GM19043 (cell line): ENCODE data around the gene GABRA1.

Experiments used
- ATAC-seq: cut with Tn5 transposase; IDR thresholded peaks from one replicate; pipeline ENCODE4 v1.9.1; 2021; ENCODE audit warnings: low read depth; ENCODE audit not compliant: unreplicated experiment

Gene GABRA1

DNA sequence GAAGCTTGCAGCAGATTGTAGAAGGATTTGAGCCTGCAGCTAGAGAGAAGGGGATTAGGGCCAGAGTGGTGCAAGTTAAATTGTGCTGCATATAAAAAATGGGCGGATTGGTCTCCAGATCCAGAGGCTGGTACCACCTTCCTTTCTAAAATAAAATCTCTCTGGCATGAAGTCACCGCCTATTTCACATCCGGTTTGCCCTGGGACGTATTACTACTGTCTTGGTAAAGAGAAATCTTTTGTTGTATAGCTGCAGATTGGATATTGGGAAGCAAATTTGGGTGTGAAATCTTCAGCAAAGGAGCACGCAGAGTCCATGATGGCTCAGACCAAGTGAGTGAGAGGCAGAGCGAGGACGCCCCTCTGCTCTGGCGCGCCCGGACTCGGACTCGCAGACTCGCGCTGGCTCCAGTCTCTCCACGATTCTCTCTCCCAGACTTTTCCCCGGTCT lies at the start of gene GABRA1:
TSS of gene GABRA1 (plus strand) at position 180 of the 451 bp plus-strand sequence. CDS start 2,691 bp downstream, outside the sequence.
- ATAC-seq: no peak

- no peak for ATAC-seq
Measured at GRCh38 chr5:161799316-161799715, 48.6 kb upstream of the GABRA1 start.

DNA sequence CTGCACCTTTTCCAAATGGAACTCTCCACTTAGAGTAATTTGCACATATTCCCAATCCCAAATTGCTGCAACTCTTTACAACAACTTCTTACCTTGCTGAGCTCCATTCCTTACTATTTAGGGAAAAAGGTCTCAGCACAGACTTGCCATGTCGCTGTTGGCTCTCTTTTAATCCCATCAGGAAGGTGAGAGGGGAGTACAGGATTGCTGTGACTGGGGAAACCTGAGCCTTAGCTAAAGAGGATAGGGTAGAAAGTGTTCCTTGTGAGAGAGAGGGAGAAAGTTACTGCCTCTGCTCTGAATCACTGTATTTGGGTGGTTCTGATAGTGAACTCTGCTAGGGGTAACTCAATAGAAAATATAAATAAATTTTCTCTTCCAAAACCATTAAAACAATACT lies 43.7 kb upstream of the GABRA1 start:
- no peak for ATAC-seq

GRCh38 chr5:161846746-161847145 lies 1.2 kb upstream of the GABRA1 start:
- no peak for ATAC-seq

GRCh38 chr5:161847447-161847846 lies 473 bp upstream of the GABRA1 start:
- ATAC-seq: no peak

GRCh38 chr5:161850491-161850890 lies 2.6 kb downstream of the GABRA1 start:
- no peak for ATAC-seq

- no peak for ATAC-seq
Measured at GRCh38 chr5:161851691-161852299, 3.9 kb downstream of the GABRA1 start.

- no peak for ATAC-seq
Measured at GRCh38 chr5:161857358-161857757, 9.4 kb downstream of the GABRA1 start.

DNA sequence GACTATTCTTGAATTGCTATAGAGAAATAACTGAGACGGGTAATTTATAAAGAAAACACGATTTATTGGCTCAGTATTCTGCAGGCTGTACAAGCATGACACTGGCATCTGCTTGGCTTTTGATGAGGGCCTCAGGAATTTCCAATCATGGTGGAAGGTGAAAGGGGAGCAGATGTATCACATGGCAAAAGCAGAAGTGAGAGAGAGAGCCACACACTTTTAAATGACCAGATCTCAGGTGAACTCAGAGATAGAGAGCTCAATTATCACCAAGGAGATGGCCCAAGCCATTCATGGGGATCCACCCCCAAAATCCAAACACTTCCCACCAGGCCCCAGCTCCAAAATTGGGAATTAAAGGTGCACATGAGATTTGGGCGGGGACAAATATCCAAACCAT lies 15.3 kb downstream of the GABRA1 start:
- no peak for ATAC-seq

DNA sequence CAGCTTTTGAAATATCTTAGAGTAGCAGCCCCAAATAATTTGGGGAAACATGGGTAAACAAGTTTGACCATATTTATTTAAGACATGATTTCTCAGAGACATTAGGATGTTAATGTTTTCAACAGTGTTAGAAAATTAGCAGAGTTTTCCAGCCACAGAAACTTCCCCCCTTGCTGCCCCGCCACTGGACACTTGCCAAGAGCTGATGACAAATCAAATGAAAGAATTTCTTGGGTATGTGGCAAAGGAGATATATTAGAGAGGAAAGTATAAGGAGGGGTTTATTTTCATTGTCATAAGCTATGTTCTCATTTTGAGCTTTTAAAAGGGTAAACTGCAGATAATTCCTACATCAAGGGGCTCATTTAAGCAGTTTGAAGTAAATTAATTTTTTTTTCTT lies 15.9 kb downstream of the GABRA1 start:
- no peak for ATAC-seq

GRCh38 chr5:161865510-161865909 lies 17.6 kb downstream of the GABRA1 start:
- ATAC-seq: no peak

- no peak for ATAC-seq
Measured at GRCh38 chr5:161889971-161890370, 42.1 kb downstream of the GABRA1 start.

DNA sequence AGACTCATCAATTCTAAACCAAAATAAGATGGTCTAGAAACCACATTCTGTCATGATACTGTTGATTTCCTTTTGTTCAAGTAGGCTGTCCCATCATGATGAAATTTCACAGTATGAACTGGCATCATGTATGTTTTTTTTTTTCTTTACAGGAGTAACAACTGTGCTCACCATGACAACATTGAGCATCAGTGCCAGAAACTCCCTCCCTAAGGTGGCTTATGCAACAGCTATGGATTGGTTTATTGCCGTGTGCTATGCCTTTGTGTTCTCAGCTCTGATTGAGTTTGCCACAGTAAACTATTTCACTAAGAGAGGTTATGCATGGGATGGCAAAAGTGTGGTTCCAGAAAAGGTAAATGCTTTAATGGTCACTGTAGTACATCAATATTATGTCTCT lies 47.6 kb downstream of the GABRA1 start:
- no peak for ATAC-seq

- no peak for ATAC-seq
Measured at GRCh38 chr5:161897033-161897432, 49.1 kb downstream of the GABRA1 start.

DNA sequence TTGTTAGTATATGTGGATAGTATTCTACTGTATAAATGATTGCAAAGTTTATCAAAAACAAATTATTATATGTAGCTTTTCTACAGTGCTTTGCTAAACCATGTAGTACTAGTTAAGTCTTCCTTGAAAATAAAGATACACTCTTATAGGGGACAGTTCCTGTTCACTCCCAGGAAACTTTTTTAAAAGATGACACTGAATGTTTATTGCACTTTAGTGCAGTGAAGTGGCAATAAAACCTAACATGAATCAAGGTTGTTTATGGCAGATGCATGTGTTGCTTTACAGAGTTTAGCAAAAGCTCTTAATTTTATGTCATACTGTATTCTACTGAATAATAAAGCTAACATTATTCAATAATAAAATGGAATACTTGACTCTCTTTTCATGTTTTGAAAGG lies 51.7 kb downstream of the GABRA1 start:
- ATAC-seq: no peak

DNA sequence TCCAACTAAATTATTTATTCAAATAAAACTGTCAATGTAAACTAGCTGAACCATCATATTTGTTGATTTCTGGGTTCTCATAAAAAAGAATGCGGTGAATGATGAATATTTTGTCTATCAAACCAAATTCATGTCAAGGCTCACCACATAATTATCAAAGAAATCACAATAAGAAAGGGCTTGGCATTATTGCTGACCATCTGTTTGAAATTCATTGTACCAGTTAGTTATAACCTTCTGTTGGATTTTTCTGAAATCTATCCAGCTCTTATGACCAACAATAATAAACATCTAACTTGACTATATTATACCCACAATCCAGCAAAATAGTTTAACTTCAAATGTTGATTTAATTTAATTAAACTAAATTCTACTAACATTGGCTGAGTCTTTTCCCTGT lies 53.1 kb downstream of the GABRA1 start:
- ATAC-seq: no peak

DNA sequence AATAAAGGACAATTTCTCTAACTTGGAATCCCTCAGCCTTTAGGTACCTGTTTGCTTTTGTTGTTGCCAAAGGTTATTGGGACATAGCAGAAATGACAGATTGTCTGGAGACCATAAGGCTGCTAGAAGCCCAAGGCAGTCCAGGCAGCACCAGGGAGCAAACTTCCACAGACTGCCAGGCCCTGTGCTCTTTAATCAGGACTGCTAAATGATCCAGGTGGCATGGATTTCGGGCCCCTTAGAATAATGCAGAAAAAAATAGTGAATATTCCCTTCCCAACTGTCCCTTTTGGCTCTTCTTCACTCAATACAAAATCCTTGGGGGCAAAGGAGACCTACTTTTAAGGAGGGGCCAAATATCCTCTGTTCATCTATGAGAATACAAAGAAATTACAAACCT lies 73.9 kb downstream of the GABRA1 start:
- ATAC-seq: no peak

DNA sequence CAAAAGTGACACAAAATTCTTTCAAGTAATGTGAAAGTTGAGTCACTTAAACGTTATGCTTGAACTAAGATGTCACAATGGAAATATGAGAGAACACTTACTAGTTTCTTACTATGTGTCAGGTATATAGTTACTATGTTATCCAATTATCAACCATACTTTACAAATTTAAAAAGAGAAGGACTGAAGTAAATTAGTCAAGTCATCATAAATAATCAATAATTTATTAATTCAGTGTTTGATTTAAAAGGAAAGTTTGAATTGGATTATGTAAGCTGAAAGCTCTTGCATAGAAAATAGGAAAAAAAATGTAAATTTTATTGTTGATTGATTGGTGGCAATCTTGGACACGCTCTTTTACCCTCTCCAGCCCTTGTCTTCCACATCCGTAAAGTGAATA lies 76.3 kb downstream of the GABRA1 start:
- no peak for ATAC-seq

DNA sequence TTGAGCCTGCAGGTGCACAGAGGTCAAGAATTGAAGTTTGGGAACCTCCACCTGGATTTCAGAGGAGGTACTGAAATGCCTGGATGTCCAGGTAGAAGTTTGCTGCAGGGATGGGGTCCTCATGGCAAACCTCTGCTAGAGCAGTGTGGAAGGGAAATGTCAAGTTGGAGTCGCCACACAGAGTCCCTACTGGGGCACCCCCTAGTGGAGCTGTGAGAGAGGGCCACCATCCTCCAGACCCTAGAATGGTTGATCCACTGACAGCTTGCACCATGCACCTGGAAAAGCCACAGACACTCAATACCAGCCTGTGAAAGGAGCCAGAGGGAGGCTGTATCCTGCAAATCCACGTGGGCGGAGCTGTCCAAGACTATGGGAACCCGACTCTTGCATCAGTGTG lies 78.0 kb downstream of the GABRA1 start:
- ATAC-seq: no peak

- ATAC-seq: no peak
Measured at GRCh38 chr5:161934486-161934885, 86.6 kb downstream of the GABRA1 start.

- ATAC-seq: no peak
Measured at GRCh38 chr5:161944974-161945373, 97.1 kb downstream of the GABRA1 start.

- ATAC-seq: no peak
Measured at GRCh38 chr5:161946911-161947310, 99.0 kb downstream of the GABRA1 start.
